ENCODE measurements around the gene COP1. TPM values are rescaled to one million over a fixed set of nuclear protein-coding genes. Genes with fewer than 3 reads are reported as not detected.

COP1 gene
- total and polyA plus RNA-seq, 10 donors = 46.7 to 110 (median 66.0) TPM

GRCh38 chr1:176102768-176103350 is 104.2 kb downstream of the COP1 start:
- H3K27ac ChIP-seq = no peak overlapping the region
- peaks cover 12 to 57% (median 40%) of the 10 kb centered on the region in 8 donors for H3K9me3 ChIP-seq
- intact Hi-C loops (cut with DNase I; ENCODE audit: low total_unique reads) = no loop called here
- peaks cover 0 to 5% (median 0%) of the 10 kb centered on the region in 6 donors for H3K4me1 ChIP-seq
- TF ChIP-seq, protein P1, sequence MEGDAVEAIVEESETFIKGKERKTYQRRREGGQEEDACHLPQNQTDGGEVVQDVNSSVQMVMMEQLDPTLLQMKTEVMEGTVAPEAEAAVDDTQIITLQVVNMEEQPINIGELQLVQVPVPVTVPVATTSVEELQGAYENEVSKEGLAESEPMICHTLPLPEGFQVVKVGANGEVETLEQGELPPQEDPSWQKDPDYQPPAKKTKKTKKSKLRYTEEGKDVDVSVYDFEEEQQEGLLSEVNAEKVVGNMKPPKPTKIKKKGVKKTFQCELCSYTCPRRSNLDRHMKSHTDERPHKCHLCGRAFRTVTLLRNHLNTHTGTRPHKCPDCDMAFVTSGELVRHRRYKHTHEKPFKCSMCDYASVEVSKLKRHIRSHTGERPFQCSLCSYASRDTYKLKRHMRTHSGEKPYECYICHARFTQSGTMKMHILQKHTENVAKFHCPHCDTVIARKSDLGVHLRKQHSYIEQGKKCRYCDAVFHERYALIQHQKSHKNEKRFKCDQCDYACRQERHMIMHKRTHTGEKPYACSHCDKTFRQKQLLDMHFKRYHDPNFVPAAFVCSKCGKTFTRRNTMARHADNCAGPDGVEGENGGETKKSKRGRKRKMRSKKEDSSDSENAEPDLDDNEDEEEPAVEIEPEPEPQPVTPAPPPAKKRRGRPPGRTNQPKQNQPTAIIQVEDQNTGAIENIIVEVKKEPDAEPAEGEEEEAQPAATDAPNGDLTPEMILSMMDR (IDR thresholded peaks at IDR 0.05 in 8 of 11, conservative IDR thresholded peaks at IDR 0.05 in 3 of 11) = no peak
- TF ChIP-seq POLR2AphosphoS5 (IDR thresholded peaks at IDR 0.05) (no peak), POLR2A (IDR thresholded peaks at IDR 0.05) (no peak)
- 94 to 100% (median 100%) methylated on average over 1 of the region's 1 CpG for WGBS, 5 donors
- DNase-seq = no peak
- H3K36me3 ChIP-seq = peaks cover 2 to 98% (median 50%) of the 10 kb centered on the region in 6 donors
- H3K4me3 ChIP-seq = no peak overlapping the region
- no peaks in the 10 kb centered on the region for H3K27me3 ChIP-seq (replicated peaks in 1 of 7)

DNA sequence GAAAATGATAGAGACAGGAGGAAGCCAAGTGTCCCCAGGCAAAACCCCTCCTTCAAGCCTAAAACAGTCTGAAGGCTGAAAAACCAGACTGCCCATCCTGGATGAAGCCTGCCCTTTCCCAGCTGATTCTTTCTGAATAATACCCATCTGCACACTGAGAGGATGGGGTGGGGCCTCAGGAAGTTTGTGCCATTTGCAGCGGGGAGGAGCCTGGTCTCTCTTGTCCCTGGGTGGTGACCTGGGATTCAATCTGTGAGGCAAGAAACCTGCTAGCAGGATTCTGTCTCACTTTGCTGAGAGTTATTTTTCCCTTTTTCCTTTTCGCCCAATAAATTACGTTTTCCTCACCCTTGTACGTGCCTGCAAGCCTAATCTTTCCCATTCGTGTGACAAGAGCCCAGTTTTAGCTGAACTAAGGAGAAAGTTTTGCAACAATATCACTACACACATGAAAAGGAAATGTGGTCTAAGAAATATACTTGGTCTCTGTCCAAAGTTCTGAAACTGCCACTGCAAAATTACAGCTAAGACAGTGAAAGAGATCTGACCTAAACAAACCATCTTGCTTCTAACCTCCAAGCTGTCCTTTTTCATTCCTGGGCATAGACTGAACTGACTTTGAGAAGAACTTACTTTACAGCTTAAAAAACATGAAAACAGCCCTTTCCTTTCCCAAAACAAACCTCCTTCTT is 105.0 kb downstream of the COP1 start:
- 89 to 94% (median 93%) methylated on average over 5 of the region's 5 CpGs for WGBS, 5 donors
- no peak for DNase-seq
- peaks cover 0 to 5% (median 0%) of the 10 kb centered on the region in 6 donors for H3K4me1 ChIP-seq
- H3K27me3 ChIP-seq (replicated peaks in 1 of 7) = no peaks in the 10 kb centered on the region
- H3K4me3 ChIP-seq = no peak overlapping the region
- peaks cover 2 to 98% (median 55%) of the 10 kb centered on the region in 6 donors for H3K36me3 ChIP-seq
- TF ChIP-seq, protein P1 (IDR thresholded peaks at IDR 0.05 in 8 of 11, conservative IDR thresholded peaks at IDR 0.05 in 3 of 11) = no peak
- TF ChIP-seq POLR2A (IDR thresholded peaks at IDR 0.05) (no peak), POLR2AphosphoS5 (IDR thresholded peaks at IDR 0.05) (no peak)
- intact Hi-C loops (cut with DNase I; ENCODE audit: low total_unique reads) = no loop called here
- H3K9me3 ChIP-seq = peaks cover 12 to 65% (median 47%) of the 10 kb centered on the region in 8 donors
- no peak overlapping the region for H3K27ac ChIP-seq

DNA sequence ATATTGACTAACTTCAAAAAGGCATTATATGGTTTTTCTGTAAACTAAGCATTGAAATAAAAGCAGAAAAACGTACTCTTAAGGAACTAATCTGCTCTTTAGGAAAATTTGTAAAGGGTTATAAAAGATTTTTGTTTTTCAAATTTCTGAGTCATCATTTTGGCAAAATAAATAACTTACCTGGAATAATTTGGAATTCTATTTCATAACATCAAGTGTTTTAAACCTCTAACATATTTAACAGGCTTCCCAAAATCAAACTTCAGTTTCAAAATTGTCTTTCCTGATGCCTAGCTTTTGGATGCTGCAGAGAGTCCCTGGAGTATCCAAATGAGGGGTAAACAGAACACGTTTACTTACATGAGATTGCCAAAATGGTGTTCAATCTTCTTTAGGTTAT is 108.5 kb downstream of the COP1 start:
- H3K27ac ChIP-seq = no peak overlapping the region
- H3K4me3 ChIP-seq = no peak overlapping the region
- TF ChIP-seq POLR2A (IDR thresholded peaks at IDR 0.05) (no peak), POLR2AphosphoS5 (IDR thresholded peaks at IDR 0.05) (no peak)
- TF ChIP-seq, protein P1 (IDR thresholded peaks at IDR 0.05 in 8 of 11, conservative IDR thresholded peaks at IDR 0.05 in 3 of 11) = no peak
- H3K27me3 ChIP-seq (replicated peaks in 1 of 7) = no peaks in the 10 kb centered on the region
- DNase-seq = no peak
- intact Hi-C loops (cut with DNase I; ENCODE audit: low total_unique reads) = no loop called here
- H3K36me3 ChIP-seq = peaks cover 2 to 100% (median 63%) of the 10 kb centered on the region in 6 donors
- WGBS, 5 donors = 96 to 99% (median 98%) methylated on average over 2 of the region's 2 CpGs
- peaks cover 12 to 98% (median 52%) of the 10 kb centered on the region in 8 donors for H3K9me3 ChIP-seq
- peaks cover 0 to 5% (median 0%) of the 10 kb centered on the region in 6 donors for H3K4me1 ChIP-seq

- H3K27ac ChIP-seq = no peak overlapping the region
- H3K4me1 ChIP-seq = no peaks in the 10 kb centered on the region
- intact Hi-C loops (cut with DNase I; ENCODE audit: low total_unique reads) = no loop called here
- peaks cover 2 to 81% (median 52%) of the 10 kb centered on the region in 6 donors for H3K36me3 ChIP-seq
- TF ChIP-seq POLR2AphosphoS5 (IDR thresholded peaks at IDR 0.05) = no peak
- TF ChIP-seq, protein P1 (IDR thresholded peaks at IDR 0.05 in 8 of 11, conservative IDR thresholded peaks at IDR 0.05 in 3 of 11) = no peak
- TF ChIP-seq POLR2A (IDR thresholded peaks at IDR 0.05) = no peak
- peaks cover 12 to 73% (median 44%) of the 10 kb centered on the region in 8 donors for H3K9me3 ChIP-seq
- DNase-seq = no peak
- no peak overlapping the region for H3K4me3 ChIP-seq
- H3K27me3 ChIP-seq (replicated peaks in 1 of 7) = no peaks in the 10 kb centered on the region
- 94 to 99% (median 95%) methylated on average over 3 of the region's 3 CpGs for WGBS, 5 donors
Observed at GRCh38 chr1:176096015-176096414, 111.1 kb downstream of the COP1 start.

All from spleen (tissue), 11 donors.